Measurements from ENCODE around the gene PLXNA2. TPM values are rescaled to one million over a fixed set of nuclear protein-coding genes. Genes with fewer than 3 reads are reported as not detected.

Gene PLXNA2
- total and polyA plus RNA-seq, 2 of the 8 experiments (the other 6 are each of a cell fraction or from before 2014, with no cell fraction given) = 0.33 to 1.5 TPM

DNA sequence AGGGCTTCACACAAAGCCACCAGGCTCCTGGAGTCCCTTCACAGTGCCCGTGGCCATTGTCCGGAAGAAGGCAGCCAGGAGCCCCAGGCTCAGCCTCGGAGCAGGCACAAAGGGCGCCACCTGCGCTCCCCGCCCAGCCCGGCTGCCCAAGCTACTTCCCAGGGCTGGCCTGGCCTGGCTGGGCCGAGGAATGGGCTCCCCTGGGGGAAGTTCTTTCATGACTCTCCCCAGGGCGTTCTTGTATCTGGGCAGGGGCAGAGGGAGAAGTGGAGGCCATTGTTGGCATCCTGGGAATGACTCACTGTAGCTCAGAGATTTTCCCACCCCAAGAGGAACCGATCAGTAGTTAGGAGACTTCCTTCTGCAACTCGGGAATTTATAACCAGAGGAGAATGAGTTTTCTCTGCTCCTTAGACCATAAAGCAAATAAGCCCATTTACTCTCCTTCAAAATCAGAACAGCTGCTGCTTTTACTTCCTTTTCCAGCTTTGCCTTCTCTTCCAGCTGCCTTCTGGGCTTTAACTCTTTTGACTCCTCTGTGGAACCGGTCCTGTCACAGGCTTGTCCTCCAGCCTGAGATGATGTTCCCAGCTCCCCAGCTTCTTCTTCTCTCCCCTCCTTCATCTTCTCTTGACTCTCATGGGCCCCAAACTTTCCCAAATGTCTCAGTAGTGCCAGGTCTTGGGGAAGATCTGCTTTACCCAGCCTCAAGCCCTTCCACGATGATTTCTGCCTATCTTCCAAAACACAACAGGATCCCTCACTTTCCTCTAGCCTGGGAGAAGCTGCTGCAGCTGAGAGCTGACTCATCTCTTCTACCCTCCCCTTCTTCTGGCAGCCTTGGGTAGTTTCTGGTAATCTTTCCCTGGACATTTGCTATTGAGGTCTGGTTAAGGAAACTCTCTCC lies 214.6 kb downstream of the PLXNA2 start:
- CTCF ChIA-PET (ENCODE audit: partially characterized antibody) = interaction anchor here (0.6 to 15.8 kb wide), 11 partner anchors 6 to 209 kb away, joined by 3 to 315 read pairs (median 5); partner anchors contain the start of gene PLXNA2
- H3K4ac ChIP-seq (replicated peaks; ENCODE audit: insufficient read length, low read depth, low read length) = no peak overlapping the region
- H4K20me1 ChIP-seq (replicated peaks in 1 of 2; ENCODE audit: control insufficient read depth in 1 of 2, insufficient read depth in 2 of 2, low read length in 2 of 2) = no peaks in the 10 kb centered on the region
- TF ChIP-seq EGR1 (IDR thresholded peaks at IDR 0.05; ENCODE audit: borderline replicate concordance, low read depth, low read length) (no peak), NANOG (IDR thresholded peaks at IDR 0.05; ENCODE audit: insufficient read depth, low read depth, low read length, poor library complexity, severe bottlenecking) (no peak), HDAC6 (IDR thresholded peaks at IDR 0.05; ENCODE audit: low read depth, low read length) (no peak), GABPA (IDR thresholded peaks at IDR 0.05; ENCODE audit: borderline replicate concordance, insufficient read depth, low read length) (no peak), BCL11A (IDR thresholded peaks at IDR 0.05; ENCODE audit: low read depth in 2 of 2, low read length in 2 of 2) (no peak), RNF2 (IDR thresholded peaks at IDR 0.05; ENCODE audit: borderline replicate concordance, low read depth, low read length, missing control alignments, poor library complexity, severe bottlenecking) (no peak)
- H2BK15ac ChIP-seq (ENCODE audit: low read length) = no peak overlapping the region
- no peak overlapping the region for H4K91ac ChIP-seq (replicated peaks; ENCODE audit: insufficient read length, low read length)
- H4K8ac ChIP-seq (ENCODE audit: extremely low read depth, insufficient read depth, low read length) = no peak overlapping the region
- POLR2A ChIA-PET (ENCODE audit: partially characterized antibody) = no interaction called here
- H2BK5ac ChIP-seq (ENCODE audit: low read depth, low read length) = no peak overlapping the region
- no peak overlapping the region for H3K4me2 ChIP-seq (ENCODE audit: insufficient read depth in 1 of 2, low read depth in 2 of 2, low read length in 2 of 2)
- no peak overlapping the region for H2AFZ ChIP-seq (ENCODE audit: low read length)
- no peak overlapping the region for H3K14ac ChIP-seq (ENCODE audit: insufficient read length)
- no peak overlapping the region for H2AK5ac ChIP-seq (ENCODE audit: low read depth, low read length)
- 81% methylated on average over 13 of the region's 13 CpGs; no CpG with 5 or more reads in 1 of the 2 experiments for WGBS, 2 experiments (ENCODE audit: extremely low coverage in 1 of 2, insufficient coverage in 1 of 2, insufficient read length in 1 of 2, insufficient replicate concordance in 2 of 2, low coverage in 1 of 2, low lambda C conversion rate in 2 of 2, missing lambda C conversion rate in 1 of 2)
- no peak overlapping the region for H3K23ac ChIP-seq (ENCODE audit: insufficient read length)
- H3K27me3 ChIP-seq (replicated peaks in 1 of 4; ENCODE audit: control insufficient read depth in 3 of 4, extremely low read depth in 1 of 4, insufficient read depth in 3 of 4, low read length in 3 of 4) = no peaks in the 10 kb centered on the region
- no peaks in the 10 kb centered on the region for H3K4me1 ChIP-seq (replicated peaks in 1 of 4; ENCODE audit: control insufficient read depth in 3 of 4, insufficient read depth in 4 of 4, low read length in 3 of 4)
- no peak overlapping the region for H4K5ac ChIP-seq (ENCODE audit: insufficient read length, low read depth, low read length)
- no peaks in the 10 kb centered on the region for H3K79me2 ChIP-seq (ENCODE audit: control insufficient read depth in 1 of 2, insufficient read depth in 2 of 2, low read length in 2 of 2)
- no peak overlapping the region for H2BK20ac ChIP-seq (ENCODE audit: low read length)
- H3K36me3 ChIP-seq (ENCODE audit: control insufficient read depth in 2 of 4, insufficient read depth in 4 of 4, low read length in 3 of 4) = no peaks in the 10 kb centered on the region
- no peak overlapping the region for H2BK120ac ChIP-seq (replicated peaks; ENCODE audit: low read depth, low read length)
- no peak for DNase-seq (ENCODE audit: low read depth in 1 of 2, low spot score in 2 of 2)
- H3K56ac ChIP-seq (replicated peaks; ENCODE audit: insufficient read length, low read depth, low read length) = no peak overlapping the region
- H3K27ac ChIP-seq (ENCODE audit: low read depth, low read length) = no peak overlapping the region
- no peak overlapping the region for H3K4me3 ChIP-seq (ENCODE audit: extremely low read depth in 1 of 4, insufficient read depth in 2 of 4, low read depth in 3 of 4, low read length in 4 of 4)
- no peaks in the 10 kb centered on the region for H3K9me3 ChIP-seq (ENCODE audit: insufficient read depth in 2 of 2, low read depth in 1 of 2, low read length in 1 of 2)
- no peak overlapping the region for H3K18ac ChIP-seq (ENCODE audit: extremely low read depth, low read length)
- no peak overlapping the region for H3K9ac ChIP-seq (replicated peaks in 1 of 4; ENCODE audit: extremely low read depth in 1 of 4, low read depth in 3 of 4, low read length in 3 of 4)
- no peaks in the 10 kb centered on the region for H3K79me1 ChIP-seq (ENCODE audit: low read depth, low read length)
- no peaks in the 10 kb centered on the region for H3K23me2 ChIP-seq (ENCODE audit: low read depth, low read length)
- no peak for FAIRE-seq
- no peak overlapping the region for H2BK12ac ChIP-seq (ENCODE audit: low read depth, low read length)
